Stimulated activated CD4-positive, alpha-beta T cell treated with anti-CD3 and anti-CD28 coated beads, Interleukin-15, amount 100 ng/mL, for 1 hour (primary cell): Measurements from ENCODE around the gene HHIPL1.
A peak's percentile ranks its signal among the peaks of the same experiment; 100 is the strongest.

Experiments used
- DNase-seq, 2 donors: peaks; one replicate each; pipeline ENCODE4 v3.0.0-alpha.2; 2020; ENCODE audit warnings: low read depth in 1 of 2, low spot score in 1 of 2

HHIPL1 gene

DNA sequence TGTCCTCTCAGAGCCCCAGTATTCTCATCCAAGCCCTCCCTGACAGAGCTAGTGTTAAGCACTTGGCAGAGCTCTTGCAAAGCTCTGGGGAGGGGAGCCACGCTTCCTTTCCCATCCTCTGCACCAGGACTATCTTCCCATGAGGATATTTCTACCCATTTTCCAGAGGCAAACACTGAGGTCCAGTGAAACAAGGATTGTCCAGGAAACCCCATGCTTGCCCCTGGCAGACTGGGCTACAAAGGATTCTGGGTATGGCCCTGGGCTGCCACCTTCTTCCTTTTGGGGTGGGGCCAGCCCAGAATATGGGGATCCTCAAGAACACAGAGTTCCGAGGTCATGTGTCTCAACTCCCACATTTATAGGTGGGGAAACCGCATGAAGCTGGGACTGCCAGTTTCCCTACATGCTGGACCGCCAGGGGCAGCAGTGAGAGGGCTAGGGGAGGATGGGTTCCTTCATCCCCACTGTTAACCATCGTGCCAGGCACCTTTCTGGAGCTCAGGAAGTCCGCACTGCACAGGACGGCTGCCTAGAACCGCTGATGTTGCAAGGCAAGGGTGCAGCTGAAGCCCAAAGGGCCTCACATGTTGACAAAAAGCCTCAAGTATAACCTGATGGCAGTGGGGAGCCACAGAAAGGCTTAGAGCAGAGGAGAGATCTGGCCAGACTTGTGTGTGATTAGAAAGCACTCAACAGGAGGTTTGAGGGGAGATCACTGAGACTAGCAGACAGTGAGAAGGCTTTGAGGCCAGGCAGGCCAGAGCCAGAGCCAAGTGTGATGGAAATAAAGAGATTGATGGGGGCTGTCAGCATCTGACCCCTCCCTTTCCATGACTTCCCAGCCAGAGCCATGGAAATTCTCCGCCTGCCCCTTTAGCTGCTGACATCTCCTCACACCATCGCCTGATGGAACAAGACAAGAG, 35.4 kb upstream of the HHIPL1 start:
- DNase-seq = no peak

DNA sequence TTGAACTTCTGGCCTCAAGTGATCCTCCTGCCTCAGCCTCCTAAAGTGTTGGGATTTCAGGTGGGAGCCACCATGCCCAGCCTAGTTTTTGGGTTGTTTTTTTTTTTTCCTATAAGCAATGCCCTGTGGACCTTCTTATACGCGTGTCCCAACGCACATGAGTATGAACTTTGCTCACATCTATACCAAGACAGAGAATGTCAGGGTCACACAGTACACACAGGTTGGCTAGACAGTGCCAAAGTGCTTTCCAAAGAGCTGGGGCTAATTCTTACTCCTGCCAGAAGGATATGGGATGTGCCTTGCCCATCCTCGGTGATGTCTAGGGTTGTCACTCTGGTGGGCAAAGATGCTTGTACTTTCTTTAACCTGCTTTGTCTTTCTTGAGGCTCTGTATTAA, 33.3 kb upstream of the HHIPL1 start:
- no peak for DNase-seq

DNA sequence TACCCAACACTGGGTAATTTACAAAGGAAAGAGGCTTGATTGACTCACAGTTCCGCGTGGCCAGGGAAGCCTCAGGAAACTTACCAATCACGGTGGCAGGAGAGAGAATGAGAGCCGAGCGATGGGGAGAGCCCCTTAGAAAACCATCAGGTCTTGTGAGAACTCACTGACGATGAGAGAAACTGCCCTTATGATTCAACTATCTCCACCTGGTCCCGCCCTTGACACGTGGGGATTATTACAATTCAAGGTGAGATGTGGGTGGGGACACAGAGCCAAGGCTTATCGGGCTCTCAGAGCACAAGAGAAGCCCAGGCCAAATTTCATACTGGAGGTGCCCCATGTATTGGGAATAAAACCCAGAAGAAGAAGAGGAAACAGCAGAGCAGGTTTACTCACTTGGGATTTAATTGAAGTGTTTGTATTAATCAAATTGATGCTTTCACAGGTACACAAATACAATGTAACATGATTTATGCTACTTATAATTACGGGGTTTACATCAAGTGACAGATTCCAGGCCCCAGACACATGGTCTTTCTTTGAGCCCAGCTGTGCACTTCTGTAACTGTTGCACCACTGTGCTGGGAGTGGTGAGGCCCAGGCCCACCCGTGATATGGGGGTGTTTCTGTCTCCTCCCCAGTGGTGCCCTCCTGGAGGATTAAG, 32.7 kb upstream of the HHIPL1 start:
- DNase-seq = no peak

DNA sequence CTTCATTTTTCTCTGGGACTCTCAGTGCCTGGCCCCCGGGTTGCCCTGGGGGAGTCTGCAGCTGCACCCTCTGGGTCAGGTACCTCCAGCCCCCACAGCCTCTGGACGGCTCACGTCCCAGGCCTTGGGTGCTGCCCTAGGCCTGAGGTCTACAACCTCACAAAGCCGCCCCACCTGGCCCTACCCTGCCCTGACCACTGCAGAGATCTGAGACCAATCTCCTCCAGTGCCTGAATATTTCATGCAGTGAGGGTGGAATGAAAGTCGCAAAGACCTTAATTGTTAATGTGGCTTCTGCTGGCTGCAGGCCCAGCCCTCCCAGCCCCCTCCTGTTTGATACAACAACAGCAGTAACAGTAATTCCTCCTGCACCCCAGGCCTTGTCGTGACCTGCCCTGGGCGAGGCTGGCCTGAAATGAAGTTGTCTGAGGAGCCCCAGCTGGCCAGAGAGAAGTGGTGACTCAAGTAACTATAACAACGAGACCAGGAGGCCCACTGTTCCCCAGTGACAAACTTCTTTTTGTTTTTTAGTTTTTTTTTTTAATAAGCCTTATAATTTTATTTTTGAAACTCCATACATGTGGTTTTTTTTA, 32.1 kb upstream of the HHIPL1 start:
- DNase-seq = no peak

DNA sequence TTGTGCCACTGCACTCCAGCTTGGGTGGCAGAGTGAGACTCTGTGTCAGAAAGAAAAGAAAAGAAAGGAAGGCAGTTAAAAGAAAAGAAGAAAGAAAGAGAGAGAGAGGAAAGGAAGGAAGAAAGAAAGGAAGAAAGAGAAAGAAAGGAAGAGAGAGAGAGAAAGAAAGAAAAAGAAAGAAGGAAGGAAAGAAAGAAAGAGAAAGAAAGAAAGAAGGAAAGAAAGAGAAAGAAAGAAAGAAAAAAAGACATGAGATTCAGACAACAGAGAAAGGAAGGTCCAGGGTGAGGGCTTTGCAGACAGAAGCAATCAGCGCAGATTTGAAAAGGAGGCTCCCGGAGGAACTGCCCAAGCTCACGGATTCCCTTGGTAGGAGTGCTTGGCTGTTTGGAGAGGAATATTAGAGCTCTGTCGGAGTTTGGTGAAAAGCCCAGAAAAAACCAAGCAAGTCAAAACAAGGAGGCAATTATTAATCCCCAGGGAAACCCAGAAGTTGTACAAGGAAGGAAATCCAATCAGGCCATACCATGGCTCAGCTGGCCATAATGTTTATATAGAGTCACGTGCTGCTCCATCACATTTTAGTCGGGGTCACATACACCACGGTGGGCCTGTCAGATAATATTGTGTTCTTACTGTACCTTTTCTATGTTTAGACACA, 29.3 kb upstream of the HHIPL1 start:
- no peak for DNase-seq

DNA sequence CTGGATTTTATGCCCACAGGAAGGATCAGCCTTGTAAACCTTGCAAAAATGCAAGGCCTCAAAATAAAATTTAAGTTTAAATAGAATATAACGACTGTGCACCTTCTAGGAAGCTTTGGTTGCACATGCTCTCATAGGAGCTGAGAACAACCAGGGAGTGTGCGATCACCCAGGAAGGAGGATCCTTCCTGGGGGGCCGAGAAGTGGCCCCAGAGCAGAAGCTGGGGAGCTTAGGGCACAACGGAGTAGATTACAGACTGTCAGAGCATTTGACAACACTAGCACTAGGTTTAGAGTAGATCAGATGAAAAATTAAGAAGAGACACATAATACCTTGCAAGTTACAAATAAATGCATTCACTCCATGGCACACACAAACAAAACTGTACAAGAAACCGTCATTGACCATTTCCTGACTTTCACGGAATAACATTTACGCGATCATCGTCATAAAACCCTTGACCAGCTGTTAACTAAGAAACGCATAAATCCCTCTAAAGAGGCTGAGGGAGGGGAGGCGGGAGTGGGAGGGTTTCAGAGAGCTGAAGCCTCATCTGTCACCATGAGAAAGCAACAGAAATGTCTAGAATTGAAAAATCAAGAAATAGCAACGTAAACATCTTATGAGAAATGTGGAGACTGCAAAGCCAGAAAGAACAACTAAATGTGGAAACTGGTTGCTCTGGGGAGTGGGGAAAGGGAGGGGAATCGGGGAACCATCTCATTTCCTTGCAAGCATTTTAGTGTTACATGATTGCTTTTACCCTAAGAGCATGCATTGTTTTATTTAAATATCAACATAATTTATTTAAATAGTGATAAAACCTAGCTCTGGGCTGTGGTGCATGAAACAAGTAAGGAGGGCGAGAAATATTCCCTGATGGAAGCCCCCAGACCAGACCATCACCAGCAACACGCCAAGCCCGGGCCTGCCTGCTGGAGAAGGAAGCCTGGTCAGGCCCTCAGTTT, 27.8 kb upstream of the HHIPL1 start:
- no peak for DNase-seq

DNA sequence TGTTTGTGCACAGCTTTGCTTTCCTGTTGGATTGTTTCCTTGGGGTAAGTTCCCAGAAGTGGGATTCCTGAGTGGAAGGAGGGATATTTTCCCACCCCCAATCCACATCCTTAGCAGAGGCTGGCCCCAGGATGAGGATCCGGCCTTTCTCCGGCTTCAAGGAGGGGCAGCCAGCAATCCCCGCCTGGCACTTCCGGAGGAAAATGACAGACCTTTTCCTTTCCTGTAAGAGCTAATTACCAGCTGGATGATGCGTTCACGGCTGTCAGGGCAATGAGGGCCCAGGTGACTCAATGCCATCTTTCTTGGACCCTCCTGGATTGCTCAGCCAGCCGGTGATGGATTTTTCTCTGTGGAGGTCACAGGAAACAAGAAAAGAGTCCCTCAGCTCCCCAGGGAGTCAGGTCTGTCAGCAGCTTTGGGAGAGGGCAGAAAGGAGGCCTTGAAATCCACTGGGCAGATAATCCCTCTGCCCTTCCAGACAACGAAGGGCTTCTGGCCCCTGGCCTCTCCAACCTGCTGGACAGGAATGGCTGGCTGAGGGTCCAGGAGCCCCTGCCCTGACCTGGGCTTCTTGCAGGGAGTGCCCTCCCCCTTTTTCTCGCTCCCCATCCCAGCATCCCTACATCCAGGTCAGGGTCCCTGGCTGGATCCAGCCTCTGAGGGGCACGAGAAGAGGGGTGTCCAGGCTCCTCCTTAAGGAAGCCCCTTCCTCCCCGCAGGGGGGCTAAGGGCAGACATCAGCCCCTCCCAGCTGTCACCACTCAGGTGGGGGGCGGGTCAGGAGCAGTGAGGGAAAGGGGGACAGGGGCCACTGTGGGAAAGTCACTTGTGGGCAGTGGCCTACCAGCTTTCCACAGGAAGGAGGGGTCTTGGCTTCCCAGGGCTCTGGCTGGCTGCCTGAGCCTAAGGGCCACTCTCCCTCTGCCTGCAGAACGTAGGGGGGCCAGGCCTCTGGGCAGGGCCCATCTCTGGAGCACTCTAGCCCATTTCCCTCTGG, 24.8 kb upstream of the HHIPL1 start:
- no peak for DNase-seq

DNA sequence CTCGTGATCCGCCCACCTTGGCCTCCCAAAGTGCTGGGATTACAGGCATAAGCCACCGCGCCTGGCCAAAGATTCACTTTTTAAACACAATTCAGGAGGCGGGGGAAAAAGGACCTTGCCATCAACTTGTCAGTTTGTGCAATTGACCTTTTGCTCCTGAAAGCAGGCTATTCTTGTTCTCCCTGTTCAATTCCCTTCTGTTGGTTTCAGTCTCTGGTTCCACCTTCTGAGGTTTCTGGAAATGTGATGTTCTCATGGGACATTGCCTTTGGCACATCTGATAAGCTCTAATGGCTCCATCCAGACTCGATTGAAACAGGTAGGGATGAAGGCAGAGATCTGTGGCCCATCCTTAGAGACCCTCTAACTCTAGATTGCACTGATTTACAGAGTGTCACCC, 23.0 kb upstream of the HHIPL1 start:
- no peak for DNase-seq

DNA sequence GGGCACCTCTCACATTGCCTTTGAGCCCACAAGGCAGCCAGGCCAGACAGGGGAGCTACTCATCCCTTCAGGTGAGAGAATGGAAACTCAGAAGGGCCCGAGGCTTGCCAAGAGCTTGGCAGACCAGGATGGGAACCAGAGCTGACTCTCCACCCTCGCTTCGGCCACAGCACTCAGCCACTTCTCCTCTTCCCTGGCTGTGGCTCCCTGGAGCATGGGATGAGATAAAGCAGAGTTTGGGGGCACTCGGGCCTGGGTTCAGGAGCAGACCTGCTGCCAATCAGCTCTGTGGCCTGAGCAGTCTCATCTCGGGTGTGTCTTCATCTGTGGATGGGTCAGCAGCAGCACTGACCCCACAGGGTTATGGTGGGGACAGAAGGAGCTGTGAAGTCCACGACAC, 20.9 kb upstream of the HHIPL1 start:
- no peak for DNase-seq

DNA sequence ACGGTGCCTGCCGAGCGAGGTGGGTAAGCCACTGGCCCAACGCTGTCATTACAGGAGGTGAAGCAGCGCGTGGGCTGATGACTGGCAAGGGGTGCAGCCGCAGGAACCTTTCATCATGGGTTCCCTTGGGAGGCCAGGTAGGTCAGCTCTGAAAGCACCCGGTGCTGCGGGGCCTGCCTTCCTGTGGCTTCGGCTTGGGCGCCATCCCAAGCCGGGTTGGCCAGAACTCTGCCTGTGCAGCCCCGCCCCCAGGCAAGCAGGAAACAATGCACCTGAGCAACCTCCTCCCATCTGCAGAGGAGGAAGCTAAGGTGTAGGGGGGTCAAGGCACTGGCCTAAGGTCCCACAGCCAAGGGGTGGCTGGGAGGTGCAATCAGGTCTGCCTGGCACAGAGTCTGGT, 20.0 kb upstream of the HHIPL1 start:
- DNase-seq = no peak

DNA sequence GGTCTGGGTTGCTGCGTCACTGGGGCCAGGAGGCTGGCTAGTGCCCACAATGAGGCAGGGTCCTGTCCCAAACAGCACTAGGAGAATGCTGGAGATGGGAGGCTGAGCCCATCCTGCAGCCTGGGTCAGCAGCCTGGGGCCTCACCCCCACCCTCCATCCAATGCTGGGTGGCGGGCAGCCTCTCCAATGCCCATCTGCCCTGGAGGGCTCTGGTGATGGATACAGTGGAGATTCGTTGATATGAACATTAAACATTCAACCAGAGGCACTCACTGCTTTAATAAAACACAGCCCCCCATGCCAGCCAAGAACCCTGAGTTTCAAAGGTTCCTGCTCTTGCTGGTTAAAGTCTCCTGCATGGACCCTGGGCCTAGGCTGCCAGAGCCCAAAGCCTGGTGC, 19.5 kb upstream of the HHIPL1 start:
- no peak for DNase-seq

DNA sequence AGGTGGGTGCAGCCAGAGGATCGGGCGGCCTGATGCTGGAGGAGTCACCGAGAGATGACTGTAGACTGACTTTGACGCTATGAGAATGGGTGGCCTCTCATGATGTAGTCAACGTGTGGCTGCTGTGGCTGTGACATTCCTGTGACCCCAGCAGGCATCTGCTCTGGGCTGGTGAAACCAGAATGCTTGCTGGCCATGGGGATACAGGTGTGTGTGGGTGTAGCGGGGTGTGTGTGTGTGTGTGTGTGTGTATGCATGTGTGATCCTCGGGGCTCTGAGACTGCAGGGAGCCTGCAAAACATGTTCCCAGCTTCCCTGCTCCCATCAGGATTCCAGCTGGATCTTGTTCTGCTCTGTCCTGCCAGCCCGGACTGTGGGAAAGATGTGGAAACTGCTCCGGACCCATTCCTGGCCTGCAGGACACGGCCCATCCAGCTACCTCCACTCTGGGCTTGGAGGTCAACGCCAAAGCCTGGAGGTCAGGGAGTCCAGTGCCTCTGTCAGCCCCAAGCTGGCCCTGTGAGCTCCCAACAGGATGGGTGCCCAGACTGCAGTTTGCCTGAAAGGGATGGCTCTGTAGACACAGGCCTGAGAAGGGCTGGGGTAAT, 18.8 kb upstream of the HHIPL1 start:
- DNase-seq = no peak

DNA sequence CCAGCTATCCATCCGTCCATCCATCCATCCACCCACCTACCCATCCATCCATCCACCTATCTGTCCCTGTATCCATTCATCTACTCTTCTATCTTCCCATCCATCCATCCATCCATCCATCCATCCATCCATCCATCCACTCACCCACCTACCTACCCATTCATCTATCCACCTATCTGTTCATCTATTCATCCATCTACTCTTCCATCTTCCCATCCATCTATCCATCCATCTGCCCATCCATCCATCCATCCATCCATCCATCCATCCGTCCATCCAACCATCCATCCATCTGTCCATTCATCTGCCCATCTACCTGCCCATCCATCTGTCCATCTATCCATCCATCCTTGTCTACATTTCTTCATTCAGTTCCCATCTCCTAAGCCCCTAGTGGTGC, 17.8 kb upstream of the HHIPL1 start:
- DNase-seq = no peak

DNA sequence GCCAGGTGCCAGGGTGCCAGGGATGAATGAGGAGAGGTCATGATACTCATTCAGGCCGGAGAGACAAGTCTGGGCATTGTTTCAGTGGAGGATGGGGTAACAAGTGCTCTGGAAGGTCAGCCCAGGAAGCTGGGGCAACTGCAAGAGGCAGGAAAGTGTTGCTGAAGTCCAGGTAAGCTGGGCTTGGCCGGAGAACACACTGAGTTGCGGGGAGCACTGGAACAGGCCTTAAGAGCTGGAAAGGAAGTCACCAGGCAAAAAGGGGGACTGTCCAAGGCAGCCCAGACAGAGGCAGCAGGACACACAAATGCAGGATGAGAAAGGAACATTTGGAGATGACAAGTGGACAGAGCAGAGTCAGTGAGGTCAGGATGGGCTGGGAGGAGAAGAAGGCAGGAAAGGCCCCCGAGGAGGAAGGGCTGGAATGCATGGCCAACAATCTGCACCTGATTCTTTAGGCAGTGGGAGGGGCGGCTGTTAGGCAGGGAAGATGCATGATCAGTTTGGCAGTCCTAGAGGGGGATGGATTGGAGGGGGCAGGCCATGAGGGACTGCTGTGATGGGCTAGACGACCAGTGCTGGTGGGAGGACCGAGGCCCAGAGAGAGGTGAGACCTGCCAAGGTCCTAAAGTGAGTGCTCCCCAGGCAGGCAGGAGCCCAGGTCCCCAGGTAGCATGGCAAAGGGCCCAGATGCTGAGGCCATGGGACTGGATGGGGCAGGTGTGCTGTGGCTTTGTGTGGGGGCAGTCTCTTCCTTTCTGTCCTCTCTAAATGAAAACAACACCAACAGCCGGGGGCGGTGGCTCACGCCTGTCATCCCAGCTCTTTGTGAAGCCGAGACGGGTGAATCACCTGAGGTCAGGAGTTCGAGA, 17.2 kb upstream of the HHIPL1 start:
- DNase-seq = no peak

DNA sequence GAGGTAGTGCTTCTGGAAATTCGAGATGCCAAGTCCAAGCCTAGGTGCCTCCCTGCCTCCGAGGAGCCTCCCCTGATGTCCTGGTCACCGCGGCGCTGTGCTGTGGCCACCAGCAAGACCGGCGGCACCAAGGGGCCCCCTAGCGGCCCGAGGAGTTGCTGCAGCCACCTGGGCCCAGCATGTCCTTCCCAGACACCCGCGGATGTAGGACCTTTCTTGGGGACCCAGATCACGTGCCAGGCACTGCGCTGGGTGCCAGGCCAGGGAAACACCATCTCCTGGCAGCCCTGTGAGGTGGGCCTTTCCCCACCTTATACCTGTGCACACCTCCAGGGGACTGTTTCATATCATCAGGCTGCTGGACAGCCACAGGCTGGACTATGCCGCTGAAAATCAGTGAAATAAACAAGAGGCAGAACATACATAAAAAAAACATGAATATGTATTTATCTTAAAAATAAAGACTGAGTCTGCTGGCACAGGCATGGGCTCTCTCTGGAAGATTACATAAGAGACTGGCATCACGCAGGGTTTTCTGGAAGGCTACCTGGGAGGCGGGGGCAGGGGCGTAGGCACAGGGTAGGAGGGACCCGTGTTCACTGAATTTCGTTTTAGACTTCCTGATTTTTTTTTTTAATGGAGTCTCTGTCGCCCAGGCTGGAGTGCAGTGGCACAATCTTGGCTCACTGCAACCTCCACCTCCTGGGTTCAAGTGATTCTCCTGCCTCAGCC, 15.9 kb upstream of the HHIPL1 start:
- DNase-seq = peak; percentile 37 to 45

DNA sequence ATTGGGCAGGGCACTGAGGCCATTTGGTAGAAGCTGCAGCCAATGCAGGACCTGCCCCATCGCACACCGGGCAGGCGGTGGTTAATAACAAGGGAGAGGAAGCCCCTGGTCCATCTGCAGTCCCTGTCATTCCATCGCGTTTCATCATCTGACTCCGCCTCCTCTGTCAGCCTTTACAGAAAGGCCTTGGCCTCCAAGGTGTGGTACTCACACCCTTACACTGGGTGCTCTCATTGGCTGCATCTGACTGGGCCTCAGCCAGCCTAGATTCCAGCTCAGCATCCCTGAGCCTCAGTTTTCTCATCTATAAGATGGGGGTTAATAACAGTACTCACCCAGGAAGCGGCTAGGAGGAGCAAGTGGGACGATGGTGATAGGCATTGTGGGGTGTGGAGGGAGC, 14.7 kb upstream of the HHIPL1 start:
- no peak for DNase-seq

DNA sequence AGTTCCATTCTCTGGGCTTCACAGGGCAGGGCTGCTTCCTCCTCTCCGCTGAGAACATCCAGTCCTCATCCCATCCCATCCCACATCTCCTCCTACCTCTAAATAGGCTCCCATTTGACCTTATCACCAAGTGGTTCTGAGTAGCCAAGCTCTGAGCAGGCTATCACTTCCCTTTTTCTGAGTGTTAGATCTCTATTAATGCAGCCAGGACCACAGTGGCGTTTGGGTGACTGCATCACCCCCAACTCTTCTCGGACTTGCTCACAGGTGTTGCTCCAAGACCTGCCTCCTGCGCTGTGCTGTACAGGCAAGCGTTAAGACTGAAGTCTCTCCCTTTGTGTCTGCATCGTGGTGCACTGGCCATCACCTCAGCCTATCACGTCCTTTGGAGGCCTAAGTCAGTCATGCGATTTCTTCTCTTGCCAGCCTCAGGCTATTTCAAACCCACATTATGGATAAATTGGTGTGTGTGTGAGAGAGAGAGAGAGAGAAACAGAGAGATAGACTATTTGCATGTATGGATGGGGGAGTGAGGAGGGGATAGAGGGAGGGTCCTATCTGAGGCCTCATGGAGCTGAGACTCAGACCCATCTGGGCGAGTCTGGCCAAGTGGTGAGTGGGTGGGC, 12.4 kb upstream of the HHIPL1 start:
- DNase-seq = no peak
